Gastrocnemius medialis (tissue), 4 donors: Measurements from ENCODE around the gene CIDEB.

Source experiments
- CTCF ChIP-seq, 5 experiments: fragments of 450-650 bp in 3 of 5; fragments of 200-600 bp in 2 of 5; sonication (generic) in 2 of 5; IDR thresholded peaks in 4 of 5; conservative IDR thresholded peaks in 1 of 5; 1 replicate in 4 of 5; 2 replicates in 1 of 5; pipeline ENCODE4 v1.5.1; 2016 to 2019; ENCODE audit warnings: antibody characterized with exemption in 5 of 5, mild to moderate bottlenecking in 3 of 5, moderate library complexity in 3 of 5
- POLR2A ChIP-seq, 2 donors: fragments of 450-650 bp; IDR thresholded peaks; one replicate each; pipeline ENCODE4 v1.6.1; 2017; ENCODE audit warnings: antibody characterized with exemption in 2 of 2, mild to moderate bottlenecking in 2 of 2, moderate library complexity in 2 of 2

- no peak for TF ChIP-seq POLR2A (IDR thresholded peaks at IDR 0.05)
- no peak for TF ChIP-seq CTCF (IDR thresholded peaks at IDR 0.05 in 4 of 5, conservative IDR thresholded peaks at IDR 0.05 in 1 of 5)
Measured at GRCh38 chr14:24269368-24269767, 38.4 kb downstream of the CIDEB start.
